ENCODE results near the gene KIAA1755.

The KIAA1755 gene

DNA sequence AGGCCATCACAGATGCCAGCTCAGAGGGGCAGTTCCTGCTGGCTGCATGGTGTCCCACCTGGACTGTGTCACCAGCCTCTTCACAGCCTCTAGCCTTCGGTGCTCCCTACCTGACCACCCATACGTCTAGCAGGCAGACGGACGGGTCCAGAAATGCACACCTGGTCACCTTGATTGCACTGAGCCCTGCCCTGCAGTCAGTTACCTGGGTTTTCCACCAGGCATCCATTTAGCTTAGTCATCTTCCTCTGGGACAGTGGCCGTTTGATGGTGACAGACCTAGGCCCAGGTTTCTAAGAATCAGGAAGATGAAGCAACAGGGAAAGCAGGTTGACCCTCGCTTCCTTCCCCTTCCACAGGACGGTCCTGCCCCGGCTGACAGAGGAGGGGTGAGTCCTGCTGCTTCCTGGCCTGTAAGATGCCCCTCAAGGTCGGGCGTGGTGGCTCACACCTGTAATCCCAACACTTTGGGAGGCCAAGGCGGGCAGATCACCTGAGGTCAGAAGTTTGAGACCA, 33.6 kb upstream of the KIAA1755 start:
- H3K27me3 ChIP-seq (replicated peaks), result no peaks in the 10 kb centered on the region
- TF ChIP-seq, protein P1, sequence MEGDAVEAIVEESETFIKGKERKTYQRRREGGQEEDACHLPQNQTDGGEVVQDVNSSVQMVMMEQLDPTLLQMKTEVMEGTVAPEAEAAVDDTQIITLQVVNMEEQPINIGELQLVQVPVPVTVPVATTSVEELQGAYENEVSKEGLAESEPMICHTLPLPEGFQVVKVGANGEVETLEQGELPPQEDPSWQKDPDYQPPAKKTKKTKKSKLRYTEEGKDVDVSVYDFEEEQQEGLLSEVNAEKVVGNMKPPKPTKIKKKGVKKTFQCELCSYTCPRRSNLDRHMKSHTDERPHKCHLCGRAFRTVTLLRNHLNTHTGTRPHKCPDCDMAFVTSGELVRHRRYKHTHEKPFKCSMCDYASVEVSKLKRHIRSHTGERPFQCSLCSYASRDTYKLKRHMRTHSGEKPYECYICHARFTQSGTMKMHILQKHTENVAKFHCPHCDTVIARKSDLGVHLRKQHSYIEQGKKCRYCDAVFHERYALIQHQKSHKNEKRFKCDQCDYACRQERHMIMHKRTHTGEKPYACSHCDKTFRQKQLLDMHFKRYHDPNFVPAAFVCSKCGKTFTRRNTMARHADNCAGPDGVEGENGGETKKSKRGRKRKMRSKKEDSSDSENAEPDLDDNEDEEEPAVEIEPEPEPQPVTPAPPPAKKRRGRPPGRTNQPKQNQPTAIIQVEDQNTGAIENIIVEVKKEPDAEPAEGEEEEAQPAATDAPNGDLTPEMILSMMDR (IDR thresholded peaks at IDR 0.05; ENCODE audit: low read depth, low read length, missing control alignments), result no peak
- H3K27ac ChIP-seq, result no peak overlapping the region
- in situ Hi-C loops (cut with HindIII; ENCODE audit: low pct_ligation_motif_present, low sequenced_read_pairs), result no loop called here
- no peaks in the 10 kb centered on the region for H3K36me3 ChIP-seq (replicated peaks)
- no peak overlapping the region for H3K4me3 ChIP-seq (ENCODE audit: low read depth, low read length)
- DNase-seq, result no peak

DNA sequence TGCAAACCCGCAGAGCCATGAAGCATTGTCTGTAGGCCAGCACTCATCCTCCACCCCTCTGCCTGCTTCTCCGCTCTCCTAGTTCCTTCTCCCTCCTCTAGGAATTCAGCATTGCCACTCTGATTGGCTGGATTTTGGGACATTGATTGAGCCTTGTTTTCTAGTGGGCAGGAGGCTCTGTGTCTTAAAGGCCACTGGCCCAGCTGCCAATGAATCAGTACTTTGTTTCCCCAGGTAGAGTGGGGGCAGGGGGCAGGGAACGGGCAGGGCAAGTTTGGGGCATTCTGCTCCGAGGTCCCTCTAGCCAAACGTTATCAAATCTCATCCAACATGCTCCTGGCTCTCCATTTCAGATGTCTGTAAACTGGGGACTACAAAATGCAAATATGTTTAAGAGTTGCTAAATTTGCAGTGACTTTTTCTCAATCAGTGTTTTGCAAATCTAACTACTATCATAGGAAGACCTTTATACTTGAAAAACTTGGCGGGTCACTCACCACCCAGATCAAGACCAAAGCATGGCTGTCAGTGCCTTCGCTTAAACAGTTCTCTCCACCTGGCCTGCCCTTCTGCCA, 33.0 kb upstream of the KIAA1755 start:
- Histone ChIP-seq H3K4me3 (ENCODE audit: low read depth, low read length) (no peak overlapping the region), H3K36me3 (replicated peaks) (no peaks in the 10 kb centered on the region), H3K27me3 (replicated peaks) (no peaks in the 10 kb centered on the region), H3K27ac (no peak overlapping the region)
- TF ChIP-seq, protein P1 (IDR thresholded peaks at IDR 0.05; ENCODE audit: low read depth, low read length, missing control alignments), result no peak
- no peak for DNase-seq
- in situ Hi-C loops (cut with HindIII; ENCODE audit: low pct_ligation_motif_present, low sequenced_read_pairs), result no loop called here

DNA sequence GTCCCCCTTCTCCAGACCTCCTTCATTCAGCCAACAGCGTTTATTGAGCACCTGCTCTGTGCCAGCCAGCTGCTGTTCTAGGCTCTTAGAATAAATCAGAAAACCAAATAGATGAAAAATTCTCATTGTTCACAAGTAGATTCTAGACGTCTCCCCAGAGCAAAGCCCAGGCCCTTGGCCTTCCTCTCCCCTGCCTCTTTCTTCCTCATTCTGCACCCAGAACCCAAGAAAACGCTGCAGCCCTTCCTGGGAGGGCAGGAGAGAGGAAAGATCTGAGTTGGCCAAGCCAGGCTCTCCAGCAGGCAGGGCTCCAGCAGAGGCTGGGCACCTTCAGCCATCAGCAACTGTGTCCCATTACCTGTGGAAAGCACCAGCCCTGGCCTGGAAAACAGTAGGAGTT, 31.4 kb upstream of the KIAA1755 start:
- in situ Hi-C loops (cut with HindIII; ENCODE audit: low pct_ligation_motif_present, low sequenced_read_pairs), result no loop called here
- Histone ChIP-seq H3K4me3 (ENCODE audit: low read depth, low read length) (no peak overlapping the region), H3K27ac (peak overlapping the region; percentile 91), H3K36me3 (replicated peaks) (no peaks in the 10 kb centered on the region), H3K27me3 (replicated peaks) (no peaks in the 10 kb centered on the region)
- TF ChIP-seq, protein P1 (IDR thresholded peaks at IDR 0.05; ENCODE audit: low read depth, low read length, missing control alignments), result no peak
- no peak for DNase-seq

DNA sequence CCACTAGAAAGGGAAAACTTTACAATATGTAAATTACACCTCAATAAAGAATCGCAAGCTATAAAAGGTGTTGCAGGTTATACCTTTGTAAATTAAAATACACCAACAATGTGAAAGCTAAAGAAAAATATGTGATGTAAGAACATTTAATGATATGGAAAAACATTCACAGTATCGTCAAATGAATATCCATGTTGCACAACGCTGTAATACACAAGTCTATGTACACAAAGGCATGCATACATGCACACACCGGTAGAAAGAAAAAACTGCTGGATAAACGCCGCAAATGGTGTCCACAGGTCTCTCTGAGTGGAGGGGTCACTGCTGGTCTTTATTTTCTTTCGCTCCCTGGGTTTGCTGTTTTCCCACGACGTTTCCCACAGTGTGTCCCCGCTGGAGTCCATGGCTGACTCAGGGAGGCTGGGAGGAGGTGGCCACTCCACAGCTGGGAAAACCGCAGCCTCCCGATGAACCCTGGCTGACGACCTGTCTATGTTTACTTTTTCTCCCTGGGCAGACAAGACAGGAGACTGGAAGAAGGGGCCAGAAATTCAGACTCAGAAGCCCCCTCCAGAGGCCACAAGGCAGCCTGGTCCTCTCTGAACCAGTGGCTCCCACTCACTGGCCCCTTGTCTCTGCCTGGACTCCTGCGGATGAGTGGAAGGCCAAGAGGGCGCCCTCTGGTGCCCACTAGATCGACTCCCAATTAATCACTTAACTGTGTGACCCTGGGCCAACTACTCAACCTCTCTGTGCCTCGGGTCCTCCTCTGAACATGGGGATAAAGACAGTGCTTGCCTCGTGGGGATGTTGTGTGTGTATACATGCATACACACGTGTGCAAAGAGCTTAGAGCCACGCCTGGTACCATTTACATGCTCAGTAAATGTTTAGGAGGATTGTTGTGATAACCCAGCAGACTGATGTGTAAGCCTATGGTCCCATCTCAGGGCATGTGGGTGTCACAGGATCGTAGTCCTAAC, 30.6 kb upstream of the KIAA1755 start:
- H3K4me3 ChIP-seq (ENCODE audit: low read depth, low read length), result no peak overlapping the region
- DNase-seq, result peak; percentile 100
- in situ Hi-C loops (cut with HindIII; ENCODE audit: low pct_ligation_motif_present, low sequenced_read_pairs), result no loop called here
- TF ChIP-seq, protein P1 (IDR thresholded peaks at IDR 0.05; ENCODE audit: low read depth, low read length, missing control alignments), result peak; percentile 91
- H3K36me3 ChIP-seq (replicated peaks), result no peaks in the 10 kb centered on the region
- H3K27ac ChIP-seq, result peak overlapping the region; percentile 91
- no peaks in the 10 kb centered on the region for H3K27me3 ChIP-seq (replicated peaks)

DNA sequence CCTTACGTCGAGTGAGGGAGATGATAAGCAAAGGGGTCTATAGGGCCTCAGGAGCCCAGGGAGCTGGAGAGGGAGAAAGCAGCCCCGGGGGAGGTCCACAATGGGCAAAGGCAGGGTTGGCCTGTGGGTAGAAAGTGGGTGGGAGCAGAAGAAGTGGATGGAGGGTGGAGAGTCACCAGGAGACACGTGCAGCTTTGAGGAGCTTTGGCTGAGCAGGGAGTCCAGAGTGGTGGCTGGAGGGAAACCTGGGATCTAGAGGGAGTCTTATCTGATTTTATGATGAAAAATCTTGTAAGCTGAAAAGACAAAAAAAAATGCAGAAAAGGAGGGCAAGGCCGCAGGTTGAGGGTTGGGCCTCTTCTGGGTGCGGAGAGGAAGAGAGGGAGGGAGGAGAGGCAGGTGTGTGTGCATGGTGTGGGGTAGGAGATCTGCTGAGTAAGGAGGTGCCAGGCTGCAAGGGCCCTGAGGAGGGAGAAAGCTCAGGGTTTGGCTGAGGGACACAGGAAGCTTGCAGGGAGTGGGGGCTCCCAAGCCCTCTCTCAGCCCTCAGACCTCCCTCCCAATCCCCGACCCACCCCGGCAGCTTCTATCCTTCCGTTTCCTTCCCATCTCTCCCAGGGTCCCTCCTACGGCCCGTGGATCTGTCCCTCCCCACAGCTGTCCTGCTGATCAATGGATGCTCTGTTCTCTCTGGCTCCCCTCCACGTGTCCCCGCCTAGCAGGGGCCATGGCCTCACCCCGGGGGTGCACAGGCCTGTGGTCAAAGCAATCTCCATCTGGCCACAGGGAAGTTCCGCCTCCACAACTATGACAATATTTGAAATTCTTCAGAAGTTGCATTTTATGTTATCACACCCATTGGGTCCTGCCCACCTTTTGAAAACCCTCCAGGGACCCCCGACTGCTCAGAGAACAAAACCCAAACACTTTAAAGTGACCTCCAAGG, 26.3 kb upstream of the KIAA1755 start:
- TF ChIP-seq, protein P1 (IDR thresholded peaks at IDR 0.05; ENCODE audit: low read depth, low read length, missing control alignments), result no peak
- DNase-seq, result peak; percentile 96
- in situ Hi-C loops (cut with HindIII; ENCODE audit: low pct_ligation_motif_present, low sequenced_read_pairs), result no loop called here
- Histone ChIP-seq H3K27ac (peak overlapping the region; percentile 100), H3K27me3 (replicated peaks) (no peaks in the 10 kb centered on the region), H3K4me3 (ENCODE audit: low read depth, low read length) (no peak overlapping the region), H3K36me3 (replicated peaks) (no peaks in the 10 kb centered on the region)

Measured in brain microvascular endothelial cell (primary cell).